PC-3 (cell line): ENCODE results near the gene RABGGTA. TPM values are rescaled to one million over a fixed set of nuclear protein-coding genes. Genes with fewer than 3 reads are reported as not detected.

ENCODE experiments used
- ATAC-seq: fragments of 200-7000 bp; cut with Tn5 transposase; 2 replicates; pipeline ENCODE4 v1.9.1; 2020; ENCODE audit warnings: mild to moderate bottlenecking, moderate library complexity
- BruUV-seq: library from RNA; stranded (reverse); fragments of 400-500 nt; replicated peaks from 2 replicates; lab custom pipeline; 2021; lab: Mats Ljungman, UMichigan
- CTCF ChIA-PET: fragments of 300-600 bp; sonication (Branson Sonifier 250); formaldehyde crosslinking; loops from one replicate; lab custom pipeline; 2022; ENCODE audit warnings: antibody characterized with exemption; lab: Charles Lee
- POLR2A ChIA-PET: fragments of 300-600 bp; sonication (Branson Sonifier 250); formaldehyde crosslinking; loops from one replicate; lab custom pipeline; 2022; ENCODE audit warnings: antibody characterized with exemption; ENCODE audit not compliant: unreplicated experiment; lab: Charles Lee
- DNase-seq: peaks from one replicate; pipeline ENCODE4 v3.0.0-alpha.2; 2015
- H2AFZ ChIP-seq: fragments of 300-600 bp; sonication (generic); 2 replicates; pipeline ENCODE4 v1.6.0; 2016; ENCODE audit warnings: antibody characterized with exemption, low read length
- H3F3A ChIP-seq: fragments of 300-600 bp; sonication (generic); one replicate; pipeline ENCODE4 v1.6.0; 2017; ENCODE audit warnings: antibody characterized with exemption, low read length, control low read depth, mild to moderate bottlenecking; ENCODE audit not compliant: unreplicated experiment
- H3K27ac ChIP-seq: fragments of 300-600 bp; sonication (generic); 2 replicates; pipeline ENCODE4 v1.5.1; 2016; ENCODE audit warnings: mild to moderate bottlenecking, low read length
- H3K27me3 ChIP-seq: fragments of 300-600 bp; sonication (generic); 2 replicates; pipeline ENCODE4 v1.6.1; 2016; ENCODE audit warnings: low read length, mixed read lengths
- H3K36me3 ChIP-seq: fragments of 300-600 bp; sonication (generic); 2 replicates; pipeline ENCODE4 v1.6.1; 2016; ENCODE audit warnings: low read depth, mixed run types, low read length, mixed read lengths
- H3K4me1 ChIP-seq: fragments of 300-600 bp; sonication (generic); 2 replicates; pipeline ENCODE4 v1.5.1; 2016; ENCODE audit warnings: low read length; ENCODE audit not compliant: insufficient read depth
- H3K4me2 ChIP-seq: fragments of 300-600 bp; sonication (generic); 2 replicates; pipeline ENCODE4 v1.6.0; 2016; ENCODE audit warnings: low read length
- H3K4me3 ChIP-seq: fragments of 300-600 bp; sonication (generic); 2 replicates; pipeline ENCODE4 v1.5.1; 2016; ENCODE audit warnings: mild to moderate bottlenecking, low read length, mixed read lengths
- H3K79me2 ChIP-seq: fragments of 300-600 bp; sonication (generic); 2 replicates; pipeline ENCODE4 v1.6.1; 2017; ENCODE audit warnings: low read length, mixed read lengths
- H3K9ac ChIP-seq: fragments of 300-600 bp; sonication (generic); 2 replicates; pipeline ENCODE4 v1.6.0; 2016; ENCODE audit warnings: mild to moderate bottlenecking, low read length
- H3K9me2 ChIP-seq: fragments of 300-600 bp; sonication (generic); replicated peaks from 2 replicates; pipeline ENCODE4 v1.6.1; 2016; ENCODE audit warnings: mixed run types, low read length, mixed read lengths
- H3K9me3 ChIP-seq: fragments of 300-600 bp; sonication (generic); 2 replicates; pipeline ENCODE4 v1.6.1; 2016; ENCODE audit warnings: low read length, mixed read lengths
- H4K20me1 ChIP-seq: fragments of 300-600 bp; sonication (generic); 2 replicates; pipeline ENCODE4 v1.6.1; 2016; ENCODE audit warnings: low read length, mixed read lengths
- CTCF ChIP-seq: fragments of 300-600 bp; sonication (generic); conservative IDR thresholded peaks from 2 replicates; pipeline ENCODE4 v1.5.1; 2017; ENCODE audit warnings: antibody characterized with exemption, low read depth, mild to moderate bottlenecking, low read length
- EZH2 ChIP-seq: fragments of 300-600 bp; sonication (generic); IDR thresholded peaks from one replicate; pipeline ENCODE4 v1.6.1; 2017; ENCODE audit warnings: antibody characterized with exemption, mild to moderate bottlenecking, low read length; ENCODE audit not compliant: unreplicated experiment
- EZH2phosphoT487 ChIP-seq: fragments of 300-600 bp; sonication (generic); IDR thresholded peaks from 2 replicates; pipeline ENCODE4 v1.6.1; 2018; ENCODE audit warnings: mild to moderate bottlenecking, antibody characterized with exemption, low read length, borderline replicate concordance
- intact Hi-C: fragments of 100-400 bp; cut with micrococcal nuclease; formaldehyde crosslinking; loops from 2 replicates; pipeline ENCODE4 v1.9.0; 2023
- total RNA-seq: library from RNA; depleted of rRNA; stranded (reverse); fragments of >200 nt; gene quantifications from 2 replicates; pipeline ENCODE4 v1.2.3, GENCODE V29; 2014

The RABGGTA gene
- total RNA-seq, 1 experiment from 2014 or later: 39.2 TPM

- Histone ChIP-seq H3K9me3 (no peaks in the 10 kb centered on the region), H3F3A (no peaks in the 10 kb centered on the region), H3K4me1 (peaks cover 21% of the 10 kb centered on the region), H4K20me1 (no peaks in the 10 kb centered on the region), H3K79me2 (no peaks in the 10 kb centered on the region), H3K9ac (peak overlapping the region; percentile 99), H3K36me3 (no peaks in the 10 kb centered on the region), H3K4me3 (peak overlapping the region; percentile 99), H3K9me2 (no peaks in the 10 kb centered on the region), H3K4me2 (peak overlapping the region; percentile 98), H3K27ac (peak overlapping the region; percentile 76; the same call in 1 of the 2 replicates), H2AFZ (peak overlapping the region; percentile 99), H3K27me3 (no peaks in the 10 kb centered on the region)
- CTCF ChIA-PET: interaction anchor here (0.6 to 1.5 kb wide), 4 partner anchors 26 to 36 kb away, joined by 3 to 9 read pairs (median 4); partner anchors contain the start of genes DHRS1, NOP9 and TINF2
- DNase-seq: no peak
- TF ChIP-seq EZH2 (no peak), CTCF (no peak), EZH2phosphoT487 (no peak)
- ATAC-seq: peak; percentile 19
- POLR2A ChIA-PET: no interaction called here
- intact Hi-C loops: loop anchor here (2.0 kb wide), 2 partner anchors 26 to 28 kb away; partner anchors contain the start of gene TINF2
- BruUV-seq: TSS peak; percentile 56
Observed at GRCh38 chr14:24270537-24271133, 762 bp downstream of the RABGGTA start.

- ChIA-PET POLR2A (no interaction called here), CTCF (interaction anchor here (0.6 kb wide), 1 partner anchor 64 kb away, joined by 3 read pairs; no protein-coding TSS in a partner anchor)
- TF ChIP-seq EZH2 (no peak), CTCF (no peak), EZH2phosphoT487 (no peak)
- Histone ChIP-seq H3K4me1 (peaks cover 21% of the 10 kb centered on the region), H4K20me1 (no peaks in the 10 kb centered on the region), H3K9me2 (no peaks in the 10 kb centered on the region), H3K9ac (no peak overlapping the region), H3K79me2 (no peaks in the 10 kb centered on the region), H3K27me3 (no peaks in the 10 kb centered on the region), H3K36me3 (no peaks in the 10 kb centered on the region), H3K4me2 (no peak overlapping the region), H3K9me3 (no peaks in the 10 kb centered on the region), H3F3A (no peaks in the 10 kb centered on the region), H2AFZ (no peak overlapping the region), H3K4me3 (no peak overlapping the region), H3K27ac (no peak overlapping the region)
- DNase-seq: no peak
- no peak for ATAC-seq
- no TSS peak for BruUV-seq
- intact Hi-C loops: loop anchor here (2.0 kb wide), 2 partner anchors 27 kb away; partner anchors contain the start of gene TINF2
Observed at GRCh38 chr14:24269910-24270536, 1.4 kb downstream of the RABGGTA start.

- Histone ChIP-seq H3K4me3 (no peak overlapping the region), H3K9ac (no peak overlapping the region), H3K36me3 (no peaks in the 10 kb centered on the region), H4K20me1 (no peaks in the 10 kb centered on the region), H3K4me2 (no peak overlapping the region), H3K4me1 (peaks cover 19% of the 10 kb centered on the region), H3F3A (no peaks in the 10 kb centered on the region), H3K9me3 (no peaks in the 10 kb centered on the region), H3K27me3 (no peaks in the 10 kb centered on the region), H3K79me2 (no peaks in the 10 kb centered on the region), H3K9me2 (no peaks in the 10 kb centered on the region), H3K27ac (no peak overlapping the region), H2AFZ (no peak overlapping the region)
- no TSS peak for BruUV-seq
- TF ChIP-seq CTCF (no peak), EZH2 (no peak), EZH2phosphoT487 (no peak)
- ChIA-PET CTCF (no interaction called here), POLR2A (no interaction called here)
- intact Hi-C loops: no loop called here
- DNase-seq: no peak
- ATAC-seq: no peak
Observed at GRCh38 chr14:24269368-24269767, 2.0 kb downstream of the RABGGTA start.
